NCI-H510A treated with DMSO at 0.1 percent for 48 hours (cell line): ENCODE data around the gene XRRA1.
"Not testable (repeated sequence)": the region's sequence is repeated elsewhere in the genome, so short reads cannot be mapped to it uniquely, and the experiment has no call there.

ENCODE experiments used
- DNase-seq: peaks from one replicate; lab custom pipeline; 2025; lab: John Stamatoyannopoulos, UW

XRRA1 gene

DNA sequence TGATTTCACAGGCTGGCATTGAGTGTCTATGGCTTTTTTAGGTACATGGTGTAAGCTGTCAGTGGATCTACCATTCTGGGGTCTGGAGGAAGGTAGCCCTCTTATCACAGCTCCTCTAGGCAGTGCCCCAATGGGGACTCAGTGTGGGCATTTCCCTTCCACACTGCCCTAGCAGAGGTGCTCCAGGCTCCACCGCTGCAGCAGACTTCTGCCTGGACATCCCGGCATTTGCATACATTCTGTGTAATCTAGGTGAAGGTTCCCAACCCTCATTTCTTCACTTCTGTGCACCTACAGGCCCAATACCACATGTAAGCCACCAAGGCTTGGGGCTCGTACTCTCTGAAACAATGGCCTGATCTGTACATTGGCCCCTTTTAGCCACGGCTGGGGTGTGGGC, 122.0 kb downstream of the XRRA1 start:
- no peak for DNase-seq

DNA sequence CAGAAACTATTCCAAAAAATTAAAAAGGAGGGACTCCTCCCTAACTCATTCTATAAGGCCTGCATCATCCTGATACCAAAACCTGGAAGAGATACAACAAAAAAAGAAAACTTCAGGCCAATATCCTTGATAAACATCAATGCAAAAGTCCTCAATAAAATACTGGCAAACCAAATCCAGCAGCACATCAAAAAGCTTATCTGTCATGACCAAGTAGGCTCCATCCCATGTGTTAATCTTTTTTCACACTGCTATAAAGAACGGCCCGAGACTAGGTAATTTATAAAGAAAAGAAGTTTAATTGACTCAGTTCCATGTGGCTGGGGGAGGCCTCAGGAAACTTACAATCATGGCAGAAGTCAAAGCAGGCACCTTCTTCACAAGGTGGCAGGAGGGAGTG, 123.3 kb downstream of the XRRA1 start:
- not testable (repeated sequence) for DNase-seq

DNA sequence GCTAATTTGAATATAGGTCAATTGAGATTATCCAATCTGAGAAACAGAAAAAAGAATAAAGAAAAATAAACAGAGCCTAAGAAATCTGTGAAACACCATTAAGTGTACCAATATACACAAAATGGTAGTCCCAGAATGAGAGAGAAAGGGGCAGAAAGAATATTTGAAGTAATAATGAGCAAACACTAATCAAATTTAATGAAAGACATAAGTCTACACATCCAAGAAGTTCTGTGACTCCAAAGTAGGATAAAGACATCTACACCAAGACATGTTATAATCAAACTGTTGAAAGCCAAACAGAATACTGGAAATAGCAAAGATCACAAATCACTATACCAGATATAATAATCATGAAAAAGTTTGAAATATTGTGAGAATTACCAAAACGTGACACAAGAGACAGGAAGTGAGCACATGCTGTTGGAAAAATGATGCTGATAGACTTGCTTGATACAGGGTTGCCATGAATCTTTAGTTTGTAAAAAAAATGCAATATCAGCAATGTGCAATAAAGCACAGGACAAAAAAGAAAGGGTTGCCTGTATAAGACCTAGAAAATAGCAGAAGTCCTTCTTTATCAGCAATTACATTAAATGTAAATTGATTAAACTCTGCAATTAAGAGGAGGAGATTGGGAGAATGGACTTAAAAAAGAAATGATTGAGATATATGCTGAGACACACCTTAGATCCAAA, 124.5 kb downstream of the XRRA1 start:
- DNase-seq, result no peak

DNA sequence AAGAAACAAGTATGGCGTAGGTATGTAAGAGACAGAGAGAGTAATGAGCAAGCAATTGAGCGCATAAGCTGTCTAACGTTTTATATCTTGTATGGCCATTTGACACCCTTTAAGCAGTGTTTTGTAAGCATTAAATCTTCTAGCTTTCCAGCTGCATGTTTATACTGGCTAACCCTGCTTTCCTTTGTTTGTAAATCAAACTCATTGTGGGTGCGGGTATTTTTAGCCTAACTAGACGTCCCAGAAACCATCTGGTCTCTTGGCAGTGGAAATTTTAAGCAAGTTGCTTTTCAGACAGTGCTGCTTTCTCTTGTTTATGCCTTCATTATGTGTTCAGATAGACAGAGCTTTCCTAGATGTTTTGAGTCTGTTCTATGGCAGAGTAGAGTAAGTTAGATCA, 126.7 kb downstream of the XRRA1 start:
- DNase-seq, result no peak

DNA sequence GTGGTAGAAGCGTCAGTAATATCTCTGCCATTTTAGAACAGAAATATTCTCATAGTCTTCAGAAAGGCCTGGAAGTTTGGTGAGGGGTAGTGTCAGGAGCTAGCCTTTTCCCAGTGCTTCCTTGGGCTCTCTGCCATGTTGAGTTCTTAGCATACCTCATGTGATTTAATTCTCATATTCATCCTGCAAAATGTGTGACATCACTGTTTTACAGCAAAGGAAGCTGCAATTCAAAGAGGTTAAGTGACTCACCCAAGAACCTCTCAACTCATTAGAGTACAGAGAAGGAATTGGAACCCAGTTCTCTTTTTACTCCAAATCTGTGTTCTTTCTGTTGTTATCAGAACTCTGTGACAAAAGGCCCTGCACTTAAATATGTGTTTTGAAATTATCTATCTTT, 128.1 kb downstream of the XRRA1 start:
- DNase-seq, result no peak

DNA sequence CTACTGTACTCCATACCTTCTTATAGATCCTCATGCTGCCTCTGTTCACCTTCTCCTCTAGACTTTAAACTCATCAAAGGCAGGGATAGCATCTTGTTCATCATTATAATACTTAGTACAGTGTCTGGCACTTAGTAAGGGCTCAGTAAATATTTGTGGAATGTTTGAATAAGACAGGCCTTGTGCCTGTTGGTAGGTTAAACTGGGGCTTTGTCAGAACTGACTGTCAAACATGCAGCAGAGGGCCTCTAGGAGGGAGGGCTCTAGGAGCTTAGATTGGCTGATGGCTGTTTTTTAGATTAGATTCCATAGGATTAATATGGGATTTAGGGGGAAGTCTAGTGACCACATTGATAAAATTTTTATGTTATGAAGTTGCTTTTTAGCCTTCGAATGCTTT, 129.5 kb downstream of the XRRA1 start:
- DNase-seq, result no peak

DNA sequence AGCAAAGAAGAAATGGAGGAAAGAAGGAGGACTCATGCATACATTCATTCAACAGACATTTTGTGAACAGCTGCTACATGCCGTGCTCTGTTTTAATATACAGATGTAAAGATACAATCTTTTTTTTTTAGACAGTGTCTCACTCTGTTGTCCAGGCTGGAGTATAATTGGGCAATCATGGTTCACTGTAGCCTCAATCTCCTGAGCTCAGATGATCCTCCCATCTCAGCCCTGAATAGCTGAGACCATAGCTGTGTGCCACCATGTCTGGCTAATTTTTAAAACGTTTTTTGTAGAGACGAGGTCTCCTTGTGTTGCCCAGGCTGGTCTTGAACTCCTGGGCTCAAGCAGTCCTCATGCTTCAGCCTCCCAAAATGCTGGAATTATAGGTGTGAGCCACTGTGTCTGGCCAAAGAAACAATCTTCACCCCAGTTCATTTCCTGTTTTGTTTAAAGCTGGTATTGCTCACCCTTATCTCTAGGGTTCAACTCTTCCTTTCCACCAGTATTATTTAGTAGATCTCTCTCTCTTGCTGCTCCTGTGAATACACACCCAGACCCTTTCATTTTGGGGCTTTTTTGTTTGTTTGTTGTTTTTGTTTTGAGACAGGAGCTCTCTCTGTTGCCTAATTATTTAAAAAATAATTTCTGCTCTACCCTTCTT, 130.5 kb downstream of the XRRA1 start:
- DNase-seq, result no peak

DNA sequence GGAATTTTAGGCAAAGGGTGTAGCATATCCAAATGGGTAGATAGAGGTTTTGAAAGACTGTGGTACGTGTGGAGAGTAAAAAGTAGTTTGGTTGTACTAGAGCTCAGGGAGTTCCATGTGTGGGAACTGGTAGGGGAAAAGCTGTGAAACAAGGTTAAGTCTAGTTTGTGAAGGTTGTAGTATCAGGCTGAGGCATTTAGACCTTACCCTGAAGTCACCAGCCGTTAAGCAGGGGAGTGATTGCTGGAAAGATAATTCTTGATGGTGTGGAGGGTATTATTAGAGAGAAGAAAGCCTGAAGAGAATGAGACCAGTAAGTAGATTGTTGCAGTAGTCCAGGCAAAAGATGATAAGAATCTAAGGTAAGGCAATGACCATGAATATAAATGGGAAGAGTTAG, 132.2 kb downstream of the XRRA1 start:
- DNase-seq, result no peak

DNA sequence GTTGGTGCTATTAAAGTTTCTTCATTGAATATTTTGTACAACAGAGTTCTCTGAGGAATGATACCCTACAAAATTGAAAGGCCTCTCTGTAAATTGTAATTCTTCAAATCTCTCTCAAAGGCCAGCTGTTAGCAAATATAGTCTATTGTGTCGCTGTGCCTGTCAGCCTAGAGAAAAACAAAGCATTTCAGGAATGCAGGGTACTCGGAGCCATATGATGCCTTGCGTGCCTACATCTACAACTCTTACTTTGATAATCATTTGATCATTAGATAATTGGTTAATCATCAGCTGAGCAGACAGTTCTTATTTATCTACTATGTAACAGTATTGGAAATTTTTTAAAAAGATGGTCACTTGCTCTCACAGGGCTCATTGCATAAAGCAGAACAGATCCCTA, 132.9 kb downstream of the XRRA1 start:
- no peak for DNase-seq

DNA sequence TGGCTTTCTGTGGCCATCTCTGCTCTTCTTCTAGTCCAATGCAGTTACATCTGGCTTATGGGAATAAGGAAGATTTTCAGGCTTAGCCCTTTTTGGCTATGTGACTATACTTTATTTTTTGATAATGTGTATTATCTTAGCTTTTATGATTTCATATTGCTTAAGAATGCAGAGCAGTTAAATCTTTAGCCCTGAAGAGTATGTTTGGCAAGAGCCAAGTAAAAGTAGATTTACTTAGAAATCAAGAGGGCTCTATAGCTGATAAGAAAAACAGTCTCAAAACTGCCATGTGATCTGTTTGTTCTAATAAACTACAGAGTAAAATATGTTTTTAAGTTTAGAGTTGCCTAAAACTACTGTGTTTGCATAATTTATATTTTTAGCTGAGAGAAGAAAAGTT, 139.1 kb downstream of the XRRA1 start:
- no peak for DNase-seq

DNA sequence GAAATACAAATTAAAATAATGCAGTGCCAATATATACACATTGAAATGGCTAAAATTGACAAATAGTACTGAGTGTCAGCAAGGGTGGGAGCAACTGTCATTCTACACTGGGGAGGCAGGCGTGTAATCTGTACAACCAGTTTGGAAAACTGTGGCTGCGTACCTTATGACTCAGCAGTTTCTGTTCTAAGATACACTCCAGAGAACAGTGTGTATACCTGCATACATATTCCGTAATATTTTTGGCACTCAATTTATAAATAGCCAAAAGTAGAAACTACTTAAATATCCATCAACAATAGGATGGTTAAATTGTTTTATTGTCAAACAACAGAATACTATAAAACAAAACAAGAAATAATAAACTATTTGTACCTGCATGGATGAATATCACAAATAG, 142.6 kb downstream of the XRRA1 start:
- peak; percentile 12 for DNase-seq

DNA sequence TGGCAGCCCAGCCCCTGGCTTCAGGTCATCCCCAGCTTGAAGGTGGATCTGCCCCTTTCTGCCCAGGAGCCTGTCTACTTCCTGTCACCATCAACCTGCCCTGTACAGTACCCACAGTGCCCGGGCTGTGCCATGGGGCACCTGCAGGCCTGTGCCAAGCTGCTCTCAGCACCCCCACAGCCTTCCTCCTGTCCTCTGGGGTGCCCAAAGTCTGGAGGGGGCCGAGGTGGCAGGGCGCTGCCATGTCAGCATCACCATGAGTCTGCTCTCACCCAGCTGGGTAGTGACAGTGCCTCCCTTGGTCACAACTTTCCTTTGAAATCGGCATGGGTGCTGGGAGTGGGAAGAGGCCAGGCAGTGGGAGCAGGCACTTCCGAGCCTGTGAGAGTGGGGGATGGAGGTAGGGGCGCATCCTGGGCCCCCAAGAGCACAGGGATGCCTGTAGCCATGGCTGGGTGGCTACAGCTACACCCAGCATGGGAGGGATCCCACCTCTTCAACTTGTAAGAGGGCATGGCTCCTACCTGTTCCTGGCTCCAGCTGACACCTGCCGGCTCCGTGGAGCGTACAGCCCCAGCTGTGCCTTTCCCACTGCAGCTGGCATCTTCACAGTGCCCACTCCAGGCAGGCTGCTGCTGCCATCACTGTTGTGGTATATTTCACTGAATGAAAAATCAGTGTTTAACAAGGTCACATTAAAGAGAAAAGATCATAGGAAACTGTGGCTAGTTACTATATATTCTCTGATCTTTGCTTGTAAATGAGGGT, 157.4 kb downstream of the XRRA1 start:
- DNase-seq, result no peak
